Measurements from ENCODE around the gene MEN1. TPM values are rescaled to one million over a fixed set of nuclear protein-coding genes. Genes with fewer than 3 reads are reported as not detected.

The MEN1 gene
- total RNA-seq, 1 experiment from 2014 or later, result 11.8 TPM

Other genes with a start within 250 kb of the MEN1 start
- gene SLC22A12, start 219.3 kb downstream of the MEN1 start, total RNA-seq (2014; rRNA removed; shearing (Covaris generic)), result not detected in 2 replicates
- 0.05 TPM in 1 of 2 replicates, not detected in the other for gene NRXN2, start 87.4 kb downstream of the MEN1 start, total RNA-seq (2014; rRNA removed; shearing (Covaris generic))
- gene RASGRP2, start 66.4 kb downstream of the MEN1 start, total RNA-seq (2014; rRNA removed; shearing (Covaris generic)), result not detected in 2 replicates
- gene PYGM, start 50.6 kb downstream of the MEN1 start, total RNA-seq (2014; rRNA removed; shearing (Covaris generic)), result 0.54 TPM in 1 of 2 replicates, not detected in the other
- gene SF1, start 32.0 kb downstream of the MEN1 start, total RNA-seq (2014; rRNA removed; shearing (Covaris generic)), result 72.2 and 90.0 TPM in 2 replicates
- gene MAP4K2, start 7.3 kb downstream of the MEN1 start, total RNA-seq (2014; rRNA removed; shearing (Covaris generic)), result 7.3 and 12.1 TPM in 2 replicates
- 0.02 TPM in 1 of 2 replicates, not detected in the other for gene CDC42BPG, start 34.1 kb upstream of the MEN1 start, total RNA-seq (2014; rRNA removed; shearing (Covaris generic))
- 20.5 and 29.1 TPM in 2 replicates for gene EHD1, start 68.1 kb upstream of the MEN1 start, total RNA-seq (2014; rRNA removed; shearing (Covaris generic))
- 6.5 and 7.1 TPM in 2 replicates for gene ATG2A, start 106.7 kb upstream of the MEN1 start, total RNA-seq (2014; rRNA removed; shearing (Covaris generic))
- 6.8 and 9.7 TPM in 2 replicates for gene PPP2R5B, start 114.1 kb upstream of the MEN1 start, total RNA-seq (2014; rRNA removed; shearing (Covaris generic))
- gene GPHA2, start 125.3 kb upstream of the MEN1 start, total RNA-seq (2014; rRNA removed; shearing (Covaris generic)), result not detected in 2 replicates
- gene MAJIN, start 161.6 kb upstream of the MEN1 start, total RNA-seq (2014; rRNA removed; shearing (Covaris generic)), result 0.63 TPM in 1 of 2 replicates, not detected in the other
- 1.6 TPM in 2 replicates for gene BATF2, start 186.4 kb upstream of the MEN1 start, total RNA-seq (2014; rRNA removed; shearing (Covaris generic))
- gene ARL2, start 203.6 kb upstream of the MEN1 start, total RNA-seq (2014; rRNA removed; shearing (Covaris generic)), result 76.9 and 90.9 TPM in 2 replicates
- 16.8 TPM in 2 replicates for gene SNX15, start 216.9 kb upstream of the MEN1 start, total RNA-seq (2014; rRNA removed; shearing (Covaris generic))
- 8.6 and 10.1 TPM in 2 replicates for gene SAC3D1, start 230.7 kb upstream of the MEN1 start, total RNA-seq (2014; rRNA removed; shearing (Covaris generic))
- gene NAALADL1, start 248.0 kb upstream of the MEN1 start, total RNA-seq (2014; rRNA removed; shearing (Covaris generic)), result not detected in 2 replicates

Measured in NCI-H460 (cell line).